ENCODE results near the gene GARS1. TPM values are rescaled to one million over a fixed set of nuclear protein-coding genes. Genes with fewer than 3 reads are reported as not detected.

Gene GARS1
- total and polyA plus RNA-seq, 2 donors from 2014 or later = 84.3 to 104 TPM

GRCh38 chr7:30644286-30644955 lies 49.7 kb downstream of the GARS1 start:
- DNase-seq = no peak
- no peaks in the 10 kb centered on the region for H3K9me3 ChIP-seq (ENCODE audit: control insufficient read depth in 2 of 3, insufficient read depth in 1 of 3, low read length in 3 of 3)
- H3K4me1 ChIP-seq (ENCODE audit: control insufficient read depth in 2 of 3, insufficient read depth in 2 of 3, low read depth in 1 of 3, low read length in 3 of 3) = no peaks in the 10 kb centered on the region
- H3K9ac ChIP-seq (ENCODE audit: low read length in 3 of 3) = no peak overlapping the region
- no peak overlapping the region for H3K4me3 ChIP-seq (ENCODE audit: low read length in 3 of 3)
- FAIRE-seq = no peak
- intact Hi-C loops (cut with DNase I) = no loop called here
- no peak for TF ChIP-seq CTCF (IDR thresholded peaks at IDR 0.05; ENCODE audit: borderline replicate concordance, extremely low read depth, insufficient read depth)
- H3K27ac ChIP-seq (ENCODE audit: low read depth in 2 of 2, low read length in 2 of 2) = no peak overlapping the region
- H3K27me3 ChIP-seq (ENCODE audit: control insufficient read depth, insufficient read depth, low read length) = no peaks in the 10 kb centered on the region
- H3K36me3 ChIP-seq (ENCODE audit: control insufficient read depth in 2 of 3, insufficient read depth in 3 of 3, low read length in 3 of 3) = no peaks in the 10 kb centered on the region

GRCh38 chr7:30645661-30646060 lies 51.0 kb downstream of the GARS1 start:
- H3K4me3 ChIP-seq (ENCODE audit: low read length in 3 of 3) = no peak overlapping the region
- TF ChIP-seq CTCF (IDR thresholded peaks at IDR 0.05; ENCODE audit: borderline replicate concordance, extremely low read depth, insufficient read depth) = no peak
- H3K27me3 ChIP-seq (ENCODE audit: control insufficient read depth, insufficient read depth, low read length) = no peaks in the 10 kb centered on the region
- FAIRE-seq (no peak), DNase-seq (no peak)
- H3K9me3 ChIP-seq (ENCODE audit: control insufficient read depth in 2 of 3, insufficient read depth in 1 of 3, low read length in 3 of 3) = no peaks in the 10 kb centered on the region
- no peak overlapping the region for H3K9ac ChIP-seq (ENCODE audit: low read length in 3 of 3)
- intact Hi-C loops (cut with DNase I) = no loop called here
- no peak overlapping the region for H3K27ac ChIP-seq (ENCODE audit: low read depth in 2 of 2, low read length in 2 of 2)
- H3K4me1 ChIP-seq (ENCODE audit: control insufficient read depth in 2 of 3, insufficient read depth in 2 of 3, low read depth in 1 of 3, low read length in 3 of 3) = no peaks in the 10 kb centered on the region
- H3K36me3 ChIP-seq (ENCODE audit: control insufficient read depth in 2 of 3, insufficient read depth in 3 of 3, low read length in 3 of 3) = no peaks in the 10 kb centered on the region

- Histone ChIP-seq H3K9ac (ENCODE audit: low read length in 3 of 3) (no peak overlapping the region), H3K4me3 (ENCODE audit: low read length in 3 of 3) (no peak overlapping the region), H3K9me3 (ENCODE audit: control insufficient read depth in 2 of 3, insufficient read depth in 1 of 3, low read length in 3 of 3) (no peaks in the 10 kb centered on the region), H3K36me3 (ENCODE audit: control insufficient read depth in 2 of 3, insufficient read depth in 3 of 3, low read length in 3 of 3) (no peaks in the 10 kb centered on the region), H3K27ac (ENCODE audit: low read depth in 2 of 2, low read length in 2 of 2) (no peak overlapping the region), H3K4me1 (ENCODE audit: control insufficient read depth in 2 of 3, insufficient read depth in 2 of 3, low read depth in 1 of 3, low read length in 3 of 3) (no peaks in the 10 kb centered on the region), H3K27me3 (ENCODE audit: control insufficient read depth, insufficient read depth, low read length) (no peaks in the 10 kb centered on the region)
- intact Hi-C loops (cut with DNase I) = no loop called here
- no peak for FAIRE-seq
- no peak for DNase-seq
- TF ChIP-seq CTCF (IDR thresholded peaks at IDR 0.05; ENCODE audit: borderline replicate concordance, extremely low read depth, insufficient read depth) = no peak
Measured at GRCh38 chr7:30646154-30646553, 51.5 kb downstream of the GARS1 start.

All from kidney (tissue), 14 donors.